Suprapubic skin (tissue), 4 donors: ENCODE results near the gene C22orf31. TPM values are rescaled to one million over a fixed set of nuclear protein-coding genes. Genes with fewer than 3 reads are reported as not detected.

Experiments
- DNase-seq, 2 donors: peaks; one replicate each; pipeline ENCODE4 v3.0.0-alpha.2; 2019; ENCODE audit warnings: low spot score in 2 of 2
- H3K27ac ChIP-seq: fragments of 200-600 bp; sonication (generic); one replicate; pipeline ENCODE4 v1.5.1; 2019
- H3K27me3 ChIP-seq: fragments of 200-600 bp; sonication (generic); one replicate; pipeline ENCODE4 v1.5.1; 2019
- H3K36me3 ChIP-seq: fragments of 200-600 bp; sonication (generic); one replicate; pipeline ENCODE4 v1.5.1; 2019
- H3K4me1 ChIP-seq: fragments of 200-600 bp; sonication (generic); one replicate; pipeline ENCODE4 v1.5.1; 2019
- H3K4me3 ChIP-seq: fragments of 200-600 bp; sonication (generic); one replicate; pipeline ENCODE4 v1.5.1; 2019; ENCODE audit warnings: mild to moderate bottlenecking
- H3K9me3 ChIP-seq: fragments of 200-600 bp; sonication (generic); one replicate; pipeline ENCODE4 v1.5.1; 2019
- CTCF ChIP-seq, 2 donors: fragments of 200-600 bp in 1 of 2; fragments of 450-650 bp in 1 of 2; sonication (generic) in 1 of 2; IDR thresholded peaks; one replicate each; pipeline ENCODE4 v1.5.1; 2016 to 2019; ENCODE audit warnings: antibody characterized with exemption in 2 of 2, mild to moderate bottlenecking in 1 of 2, moderate library complexity in 1 of 2
- EP300 ChIP-seq: sonication (generic); formaldehyde crosslinking; IDR thresholded peaks from one replicate; pipeline ENCODE4 v1.6.1; 2017; ENCODE audit warnings: antibody characterized with exemption
- POLR2A ChIP-seq, 2 donors: fragments of 450-650 bp; IDR thresholded peaks; one replicate each; pipeline ENCODE4 v1.6.1; 2017; ENCODE audit warnings: antibody characterized with exemption in 2 of 2, mild to moderate bottlenecking in 2 of 2, moderate library complexity in 2 of 2
- POLR2AphosphoS5 ChIP-seq, 3 donors: sonication (generic); formaldehyde crosslinking; IDR thresholded peaks; one replicate each; pipeline ENCODE4 v1.6.1; 2017; ENCODE audit warnings: antibody characterized with exemption in 3 of 3
- WGBS: methylation state at CpG from one replicate; pipeline ENCODE4 v1.1.5; 2018; 5-methylcytosine and 5-hydroxymethylcytosine counted together
- total RNA-seq, 4 donors: library from RNA; depleted of rRNA; stranded (reverse); fragments of >200 nt; gene quantifications; one replicate each; pipeline ENCODE4 v1.1.0, GENCODE V29; 2016

Gene C22orf31
- total RNA-seq, 4 donors from 2014 or later: not detected

GRCh38 chr22:29028468-29028867 lies 33.2 kb downstream of the C22orf31 start:
- no peak overlapping the region for H3K4me3 ChIP-seq
- H3K9me3 ChIP-seq: no peaks in the 10 kb centered on the region
- TF ChIP-seq EP300 (no peak), CTCF (IDR thresholded peaks at IDR 0.05) (no peak), POLR2AphosphoS5 (IDR thresholded peaks at IDR 0.05) (no peak), POLR2A (IDR thresholded peaks at IDR 0.05) (no peak)
- H3K36me3 ChIP-seq: no peaks in the 10 kb centered on the region
- 88% methylated on average over 4 of the region's 4 CpGs for WGBS
- DNase-seq: no peak
- H3K27me3 ChIP-seq: no peaks in the 10 kb centered on the region
- no peak overlapping the region for H3K27ac ChIP-seq
- peaks cover 22% of the 10 kb centered on the region for H3K4me1 ChIP-seq

GRCh38 chr22:29026579-29026978 lies 35.1 kb downstream of the C22orf31 start:
- TF ChIP-seq EP300 (no peak), POLR2A (IDR thresholded peaks at IDR 0.05) (no peak), POLR2AphosphoS5 (IDR thresholded peaks at IDR 0.05) (no peak), CTCF (IDR thresholded peaks at IDR 0.05) (no peak)
- 99% methylated on average over 3 of the region's 3 CpGs for WGBS
- DNase-seq: no peak
- H3K27me3 ChIP-seq: no peaks in the 10 kb centered on the region
- H3K4me1 ChIP-seq: peaks cover 16% of the 10 kb centered on the region
- H3K9me3 ChIP-seq: no peaks in the 10 kb centered on the region
- H3K36me3 ChIP-seq: no peaks in the 10 kb centered on the region
- no peak overlapping the region for H3K4me3 ChIP-seq
- no peak overlapping the region for H3K27ac ChIP-seq

GRCh38 chr22:29023172-29023796 lies 38.3 kb downstream of the C22orf31 start:
- WGBS: 50% methylated on average over 3 of the region's 3 CpGs
- no peak for DNase-seq
- no peak for TF ChIP-seq POLR2AphosphoS5 (IDR thresholded peaks at IDR 0.05)
- no peak for TF ChIP-seq POLR2A (IDR thresholded peaks at IDR 0.05)
- no peak for TF ChIP-seq EP300
- TF ChIP-seq CTCF (IDR thresholded peaks at IDR 0.05): no peak
- Histone ChIP-seq H3K9me3 (no peaks in the 10 kb centered on the region), H3K36me3 (no peaks in the 10 kb centered on the region), H3K27me3 (no peaks in the 10 kb centered on the region), H3K4me3 (no peak overlapping the region), H3K27ac (no peak overlapping the region), H3K4me1 (no peaks in the 10 kb centered on the region)

GRCh38 chr22:29022101-29022817 lies 39.4 kb downstream of the C22orf31 start:
- TF ChIP-seq POLR2A (IDR thresholded peaks at IDR 0.05): no peak
- TF ChIP-seq CTCF (IDR thresholded peaks at IDR 0.05): no peak
- TF ChIP-seq POLR2AphosphoS5 (IDR thresholded peaks at IDR 0.05): no peak
- no peak for TF ChIP-seq EP300
- 84% methylated on average over 6 of the region's 6 CpGs for WGBS
- DNase-seq: no peak

GRCh38 chr22:29018293-29019189 lies 43.1 kb downstream of the C22orf31 start:
- TF ChIP-seq POLR2A (IDR thresholded peaks at IDR 0.05) (no peak), CTCF (IDR thresholded peaks at IDR 0.05) (no peak), POLR2AphosphoS5 (IDR thresholded peaks at IDR 0.05) (no peak), EP300 (no peak)

More at GRCh38 chr22:29022101-29022817, 39.4 kb downstream of the C22orf31 start:
- no peaks in the 10 kb centered on the region for H3K4me1 ChIP-seq
- no peaks in the 10 kb centered on the region for H3K36me3 ChIP-seq
- H3K27ac ChIP-seq: no peak overlapping the region
- no peaks in the 10 kb centered on the region for H3K9me3 ChIP-seq
- H3K27me3 ChIP-seq: no peaks in the 10 kb centered on the region
- H3K4me3 ChIP-seq: no peak overlapping the region

More at GRCh38 chr22:29018293-29019189, 43.1 kb downstream of the C22orf31 start:
- H3K27me3 ChIP-seq: no peaks in the 10 kb centered on the region
- no peaks in the 10 kb centered on the region for H3K9me3 ChIP-seq
- no peak for DNase-seq
- H3K27ac ChIP-seq: no peak overlapping the region
- over 99% methylated on average over 4 of the region's 4 CpGs for WGBS
- no peaks in the 10 kb centered on the region for H3K4me1 ChIP-seq
- H3K36me3 ChIP-seq: no peaks in the 10 kb centered on the region
- H3K4me3 ChIP-seq: no peak overlapping the region
